DND-41 (cell line): Measurements from ENCODE around the gene FAU.

ENCODE experiments used
- ATAC-seq: fragments of 200-7000 bp; cut with Tn5 transposase; 3 replicates; pipeline ENCODE4 v1.9.1; 2021; ENCODE audit warnings: low read depth; ENCODE audit not compliant: insufficient read depth
- DNase-seq: peaks from one replicate; pipeline ENCODE4 v3.0.0-alpha.2; 2020
- H2AFZ ChIP-seq: 2 replicates; pipeline ENCODE4 v1.6.0; 2012; ENCODE audit warnings: low read depth, low read length
- H3K27ac ChIP-seq: 2 replicates; pipeline ENCODE4 v1.5.1; 2012; ENCODE audit warnings: low read length, inconsistent platforms
- H3K27me3 ChIP-seq: fragments of 200-600 bp; sonication (generic); 2 replicates; pipeline ENCODE4 v1.6.0; 2012; ENCODE audit warnings: low read length, mild to moderate bottlenecking, inconsistent platforms; ENCODE audit not compliant: insufficient read depth, poor library complexity
- H3K36me3 ChIP-seq: 2 replicates; pipeline ENCODE4 v1.5.1; 2012; ENCODE audit warnings: low read length, inconsistent platforms; ENCODE audit not compliant: insufficient read depth
- H3K4me1 ChIP-seq: 2 replicates; pipeline ENCODE4 v1.5.1; 2012; ENCODE audit warnings: mild to moderate bottlenecking, low read length; ENCODE audit not compliant: insufficient read depth
- H3K4me2 ChIP-seq: 2 replicates; pipeline ENCODE4 v1.6.0; 2012; ENCODE audit warnings: mild to moderate bottlenecking, moderate library complexity, low read length, inconsistent platforms; ENCODE audit not compliant: insufficient read depth
- H3K4me3 ChIP-seq, 2 experiments: fragments of 200-600 bp in 1 of 2; shearing (Covaris generic) in 1 of 2; 2 replicates each; pipeline ENCODE4 v1.5.1; 2012 to 2016; ENCODE audit warnings: inconsistent platforms in 2 of 2, low read length in 2 of 2, mild to moderate bottlenecking in 2 of 2, low read depth in 1 of 2, moderate library complexity in 1 of 2
- H3K79me2 ChIP-seq: 2 replicates; pipeline ENCODE4 v1.6.0; 2012; ENCODE audit warnings: low read length, inconsistent platforms; ENCODE audit not compliant: insufficient read depth
- H3K9ac ChIP-seq: 2 replicates; pipeline ENCODE4 v1.6.0; 2012; ENCODE audit warnings: low read depth, mild to moderate bottlenecking, inconsistent platforms, low read length, moderate library complexity
- H3K9me3 ChIP-seq: 2 replicates; pipeline ENCODE4 v1.5.1; 2012; ENCODE audit warnings: low read length, moderate library complexity, mild to moderate bottlenecking, inconsistent platforms; ENCODE audit not compliant: insufficient read depth, severe bottlenecking
- H4K20me1 ChIP-seq: 2 replicates; pipeline ENCODE4 v1.6.0; 2012; ENCODE audit warnings: low read length; ENCODE audit not compliant: insufficient read depth
- CTCF ChIP-seq: IDR thresholded peaks from 2 replicates; pipeline ENCODE4 v1.5.1; 2012; ENCODE audit warnings: borderline replicate concordance, low read length, moderate library complexity, mild to moderate bottlenecking; ENCODE audit not compliant: poor library complexity, severe bottlenecking; ENCODE audit errors: extremely low read depth
- EZH2 ChIP-seq: IDR thresholded peaks from 3 replicates; pipeline ENCODE4 v1.6.1; 2012; ENCODE audit warnings: borderline replicate concordance, low read depth, mild to moderate bottlenecking, moderate library complexity, low read length, inconsistent platforms; ENCODE audit not compliant: severe bottlenecking

FAU gene

GRCh38 chr11:65096926-65097325 lies 25.0 kb downstream of the FAU start:
- Histone ChIP-seq H3K27me3 (no peaks in the 10 kb centered on the region), H2AFZ (no peak overlapping the region), H3K36me3 (peaks cover 20% of the 10 kb centered on the region), H3K27ac (peak overlapping the region; percentile 63), H3K4me2 (peak overlapping the region; percentile 93), H3K4me1 (peaks cover 29% of the 10 kb centered on the region), H4K20me1 (peaks cover 8% of the 10 kb centered on the region; the same call in 1 of the 2 replicates), H3K4me3 (peak overlapping the region; percentile 52 to 93; a peak in 3 of 4 replicates), H3K9me3 (no peaks in the 10 kb centered on the region), H3K9ac (peak overlapping the region; percentile 65), H3K79me2 (peaks cover 47% of the 10 kb centered on the region)
- no peak for DNase-seq
- no peak for ATAC-seq
- no peak for TF ChIP-seq EZH2
- TF ChIP-seq CTCF, result no peak

GRCh38 chr11:65095974-65096806 lies 25.7 kb downstream of the FAU start, which contains the start of gene VPS51:
Gene VPS51 (plus strand): TSS chr11:65096214. CDS start chr11:65096251, 37 bp downstream.
- DNase-seq, result peak; percentile 87

GRCh38 chr11:65095427-65095826 lies 26.5 kb downstream of the FAU start:
- no peak for TF ChIP-seq CTCF
- Histone ChIP-seq H3K36me3 (peaks cover 11% of the 10 kb centered on the region), H2AFZ (peak overlapping the region; percentile 91), H3K4me1 (peaks cover 29% of the 10 kb centered on the region), H3K27me3 (no peaks in the 10 kb centered on the region), H4K20me1 (peaks cover 8% of the 10 kb centered on the region; the same call in 1 of the 2 replicates), H3K27ac (peak overlapping the region; percentile 74), H3K79me2 (peaks cover 36% of the 10 kb centered on the region), H3K9me3 (no peaks in the 10 kb centered on the region), H3K4me3 (peak overlapping the region in 1 of 2 experiments; percentile 93; a peak in 2 of 4 replicates), H3K4me2 (peak overlapping the region; percentile 93), H3K9ac (peak overlapping the region; percentile 65)
- ATAC-seq, result no peak
- DNase-seq, result no peak

More at GRCh38 chr11:65095974-65096806, 25.7 kb downstream of the FAU start, which contains the start of gene VPS51:
- peak; percentile 90 for ATAC-seq
- Histone ChIP-seq H3K4me1 (peaks cover 29% of the 10 kb centered on the region), H3K9ac (peak within 1 kb of the TSS; percentile 65), H3K9me3 (no peaks in the 10 kb centered on the region), H3K36me3 (peaks cover 16% of the 10 kb centered on the region), H3K4me2 (peak within 1 kb of the TSS; percentile 93), H2AFZ (peak within 1 kb of the TSS; percentile 91), H3K79me2 (peaks cover 41% of the 10 kb centered on the region), H3K27me3 (no peaks in the 10 kb centered on the region), H4K20me1 (peaks cover 8% of the 10 kb centered on the region; the same call in 1 of the 2 replicates), H3K27ac (peak within 1 kb of the TSS; percentile 74), H3K4me3 (peak within 1 kb of the TSS; percentile 52 to 93; a peak in 3 of 4 replicates)
- TF ChIP-seq CTCF (no peak), EZH2 (no peak)
